Calu3 (cell line): ENCODE results near the gene CBL. TPM values are rescaled to one million over a fixed set of nuclear protein-coding genes. Genes with fewer than 3 reads are reported as not detected.

ENCODE experiments used
- BruUV-seq: library from RNA; stranded (reverse); fragments of 400-500 nt; replicated peaks from 2 replicates; lab custom pipeline; 2021; lab: Mats Ljungman, UMichigan
- CTCF ChIA-PET: fragments of 300-600 bp; sonication (Branson Sonifier 250); formaldehyde crosslinking; loops from one replicate; lab custom pipeline; 2022; ENCODE audit warnings: antibody characterized with exemption; lab: Charles Lee
- DNase-seq: peaks from one replicate; pipeline ENCODE4 v3.0.0; 2022
- H3K27ac Mint-ChIP-seq: one replicate; pipeline ENCODE4 v1.8.0; 2022; ENCODE audit warnings: mixed read lengths; ENCODE audit not compliant: unreplicated experiment
- H3K27me3 Mint-ChIP-seq: one replicate; pipeline ENCODE4 v1.8.0; 2022; ENCODE audit warnings: mixed read lengths; ENCODE audit not compliant: unreplicated experiment
- H3K36me3 Mint-ChIP-seq: one replicate; pipeline ENCODE4 v1.8.0; 2022; ENCODE audit warnings: mild to moderate bottlenecking, moderate library complexity, mixed read lengths; ENCODE audit not compliant: insufficient read depth, unreplicated experiment
- H3K4me1 Mint-ChIP-seq: one replicate; pipeline ENCODE4 v1.8.0; 2022; ENCODE audit warnings: mild to moderate bottlenecking, low read depth, mixed read lengths; ENCODE audit not compliant: unreplicated experiment
- H3K4me3 Mint-ChIP-seq: one replicate; pipeline ENCODE4 v1.8.0; 2022; ENCODE audit warnings: mild to moderate bottlenecking, low read depth, moderate library complexity, mixed read lengths; ENCODE audit not compliant: unreplicated experiment
- H3K9me3 Mint-ChIP-seq: one replicate; pipeline ENCODE4 v1.8.0; 2022; ENCODE audit warnings: low read depth, mixed read lengths; ENCODE audit not compliant: unreplicated experiment
- intact Hi-C: fragments of 100-400 bp; cut with micrococcal nuclease; formaldehyde crosslinking; loops from one replicate; pipeline ENCODE4 v1.10.0; 2022; ENCODE audit not compliant: unreplicated experiment
- total RNA-seq: library from RNA; stranded (reverse); gene quantifications from 2 replicates; pipeline ENCODE4 v1.2.3, GENCODE V29; 2022
- TF ChIP-seq, protein P1 (sequence below): fragments of 200-600 bp; IDR thresholded peaks from one replicate; pipeline ENCODE4 v1.8.0; 2022; ENCODE audit warnings: antibody characterized with exemption; ENCODE audit not compliant: unreplicated experiment

Gene CBL
- total RNA-seq, 1 experiment from 2014 or later: 15.9 TPM

DNA sequence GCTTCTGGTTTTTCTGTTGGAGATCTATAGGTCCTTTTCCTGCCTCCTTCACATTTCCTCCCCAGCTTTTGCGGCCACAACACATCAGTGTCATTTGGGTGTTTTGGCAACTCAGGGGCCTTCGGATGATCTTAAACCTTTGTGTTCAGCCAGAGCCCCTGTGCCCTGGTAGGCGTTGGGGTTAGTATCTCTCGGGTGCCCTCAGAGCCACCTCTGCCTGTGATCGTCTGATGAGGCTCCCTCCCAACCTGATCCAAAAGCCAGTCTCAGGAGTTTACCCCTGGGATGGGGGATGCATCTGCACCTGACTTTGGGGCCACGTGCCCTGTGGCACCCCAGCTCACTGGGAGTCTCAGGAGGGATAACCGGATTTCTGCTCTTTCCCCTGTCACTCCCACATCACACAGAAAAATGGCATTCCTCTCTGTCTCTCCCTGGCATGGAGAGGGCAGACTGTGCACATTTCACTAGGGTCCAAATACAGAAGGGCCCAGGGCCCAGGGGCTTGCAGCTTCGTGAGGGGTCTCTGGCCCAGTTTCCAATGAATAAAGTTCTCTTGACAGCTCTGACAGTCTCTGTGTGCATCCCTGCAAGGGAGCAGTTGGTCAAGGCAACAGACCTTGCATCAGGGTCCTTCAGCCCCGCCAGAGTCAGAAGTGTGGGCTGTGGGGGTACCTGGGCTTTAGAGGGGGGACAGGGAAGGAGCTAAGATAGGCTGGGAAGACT is 130.8 kb downstream of the CBL start:
- Mint-ChIP-seq H3K4me1 (peaks cover 8% of the 10 kb centered on the region), H3K9me3 (no peaks in the 10 kb centered on the region), H3K27me3 (peaks cover 17% of the 10 kb centered on the region), H3K27ac (peak overlapping the region; percentile 60), H3K4me3 (no peak overlapping the region), H3K36me3 (peaks cover 42% of the 10 kb centered on the region)
- no peak for DNase-seq
- CTCF ChIA-PET: no interaction called here
- intact Hi-C loops: no loop called here
- BruUV-seq: no TSS peak
- TF ChIP-seq, protein P1, sequence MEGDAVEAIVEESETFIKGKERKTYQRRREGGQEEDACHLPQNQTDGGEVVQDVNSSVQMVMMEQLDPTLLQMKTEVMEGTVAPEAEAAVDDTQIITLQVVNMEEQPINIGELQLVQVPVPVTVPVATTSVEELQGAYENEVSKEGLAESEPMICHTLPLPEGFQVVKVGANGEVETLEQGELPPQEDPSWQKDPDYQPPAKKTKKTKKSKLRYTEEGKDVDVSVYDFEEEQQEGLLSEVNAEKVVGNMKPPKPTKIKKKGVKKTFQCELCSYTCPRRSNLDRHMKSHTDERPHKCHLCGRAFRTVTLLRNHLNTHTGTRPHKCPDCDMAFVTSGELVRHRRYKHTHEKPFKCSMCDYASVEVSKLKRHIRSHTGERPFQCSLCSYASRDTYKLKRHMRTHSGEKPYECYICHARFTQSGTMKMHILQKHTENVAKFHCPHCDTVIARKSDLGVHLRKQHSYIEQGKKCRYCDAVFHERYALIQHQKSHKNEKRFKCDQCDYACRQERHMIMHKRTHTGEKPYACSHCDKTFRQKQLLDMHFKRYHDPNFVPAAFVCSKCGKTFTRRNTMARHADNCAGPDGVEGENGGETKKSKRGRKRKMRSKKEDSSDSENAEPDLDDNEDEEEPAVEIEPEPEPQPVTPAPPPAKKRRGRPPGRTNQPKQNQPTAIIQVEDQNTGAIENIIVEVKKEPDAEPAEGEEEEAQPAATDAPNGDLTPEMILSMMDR: no peak

DNA sequence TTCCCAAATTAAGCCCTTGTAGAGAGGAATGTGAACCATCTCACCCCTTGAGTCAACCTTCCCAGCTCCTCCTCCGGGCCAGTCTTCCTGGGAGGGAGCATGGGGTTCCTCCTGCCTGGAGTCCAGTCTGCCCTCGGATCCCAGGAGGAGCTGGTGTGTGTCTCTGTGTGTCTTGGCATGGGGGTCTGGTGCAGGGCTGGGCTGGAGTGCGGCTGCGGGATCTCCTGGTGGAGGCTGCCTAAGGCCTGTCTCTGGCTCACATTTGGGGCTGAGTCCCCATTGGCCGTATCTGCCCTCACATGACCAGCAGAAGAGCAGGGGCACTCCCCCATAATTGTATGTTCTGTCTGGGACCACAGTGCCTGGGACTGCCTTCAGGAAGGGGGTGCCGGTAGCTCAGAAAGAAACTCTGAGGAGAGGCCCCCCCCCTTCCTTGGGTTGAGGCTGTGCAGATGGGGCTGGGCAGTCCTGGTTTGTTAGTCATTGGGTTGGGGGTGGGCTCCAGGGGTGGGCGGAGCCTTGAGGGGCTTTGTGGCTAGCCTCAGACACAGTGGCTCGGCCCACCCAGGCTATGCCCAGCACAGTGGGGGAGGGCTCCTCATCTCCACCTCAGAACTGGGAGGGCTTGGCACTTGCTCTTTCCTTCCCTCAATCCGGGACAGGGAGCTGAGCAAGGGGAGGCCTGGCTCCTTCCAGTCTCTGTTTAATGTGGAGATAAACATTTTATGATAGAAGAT is 131.6 kb downstream of the CBL start:
- Mint-ChIP-seq H3K36me3 (peaks cover 40% of the 10 kb centered on the region), H3K9me3 (no peaks in the 10 kb centered on the region), H3K4me3 (no peak overlapping the region), H3K4me1 (peaks cover 8% of the 10 kb centered on the region), H3K27me3 (peaks cover 22% of the 10 kb centered on the region), H3K27ac (no peak overlapping the region)
- no peak for DNase-seq
- BruUV-seq: no TSS peak
- intact Hi-C loops: no loop called here
- TF ChIP-seq, protein P1: no peak
- CTCF ChIA-PET: interaction anchor here (0.6 to 2.7 kb wide), 16 partner anchors 10 to 238 kb away, joined by 3 to 14 read pairs (median 4); partner anchors contain the start of gene USP2

DNA sequence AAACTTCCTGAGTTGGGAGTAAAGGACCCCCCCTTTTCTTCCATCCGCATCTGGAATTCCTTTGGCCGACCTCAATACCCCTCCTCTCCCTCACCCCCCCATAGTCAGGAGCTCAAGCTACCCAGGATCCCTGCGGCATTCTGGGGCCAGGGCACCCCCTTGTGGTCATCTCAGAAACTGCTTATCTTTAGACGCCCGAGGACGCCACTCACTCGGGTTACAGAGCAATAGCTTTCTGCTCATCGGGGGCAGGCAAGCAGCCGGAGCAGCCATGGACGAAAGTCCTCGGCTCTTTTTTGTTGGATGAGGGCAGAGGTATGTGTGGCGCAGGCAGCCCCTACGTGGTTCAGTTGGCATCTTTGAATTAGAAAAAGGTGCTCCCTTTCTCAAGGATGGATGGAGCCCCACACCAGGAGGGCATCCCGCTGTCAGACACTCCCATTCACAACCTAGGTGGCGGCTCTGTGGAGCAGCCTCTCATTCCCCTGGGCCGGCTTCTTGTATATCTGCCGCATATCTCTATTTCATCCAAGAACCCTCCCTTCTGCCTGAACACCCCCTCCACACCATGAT is 132.3 kb downstream of the CBL start:
- H3K36me3 Mint-ChIP-seq: peaks cover 39% of the 10 kb centered on the region
- no TSS peak for BruUV-seq
- H3K9me3 Mint-ChIP-seq: no peaks in the 10 kb centered on the region
- CTCF ChIA-PET: interaction anchor here (0.6 to 2.7 kb wide), 19 partner anchors 10 to 304 kb away, joined by 3 to 14 read pairs (median 4); partner anchors contain the start of gene USP2
- H3K4me3 Mint-ChIP-seq: no peak overlapping the region
- no peak overlapping the region for H3K27ac Mint-ChIP-seq
- H3K27me3 Mint-ChIP-seq: peaks cover 29% of the 10 kb centered on the region
- intact Hi-C loops: no loop called here
- H3K4me1 Mint-ChIP-seq: peaks cover 8% of the 10 kb centered on the region
- DNase-seq: peak; percentile 74
- TF ChIP-seq, protein P1: peak; percentile 42

DNA sequence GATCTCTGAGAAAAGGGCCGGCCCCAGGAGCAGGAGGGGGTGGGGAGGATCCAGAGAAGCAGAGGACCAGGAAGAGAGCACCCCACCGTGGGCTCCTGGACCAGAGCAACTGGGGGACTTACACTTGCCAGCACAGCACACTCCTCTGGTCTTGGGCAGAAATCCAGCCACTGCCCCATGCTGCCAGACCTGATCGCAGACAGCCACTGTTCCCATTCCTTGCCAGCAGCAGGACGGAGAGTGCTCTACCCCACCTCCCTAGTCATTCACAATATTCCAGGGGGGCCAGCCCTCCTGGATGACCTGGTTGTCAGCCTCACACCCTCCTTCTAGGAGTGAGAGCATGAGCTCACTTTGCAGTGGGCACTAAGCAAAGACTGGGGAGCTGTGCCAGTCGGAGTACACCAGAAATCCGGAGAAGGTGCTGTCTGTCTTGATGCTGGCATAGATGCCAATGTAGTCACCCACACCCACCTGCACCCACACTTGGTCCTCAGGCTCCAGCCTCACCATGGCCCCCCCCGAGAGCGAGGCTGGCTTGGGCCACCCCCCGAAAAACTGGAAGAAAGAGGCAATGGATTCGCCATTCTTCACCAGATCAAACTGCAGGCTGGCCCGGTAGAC is 132.9 kb downstream of the CBL start:
- intact Hi-C loops: no loop called here
- peaks cover 32% of the 10 kb centered on the region for H3K36me3 Mint-ChIP-seq

More for the DNA sequence above, 132.9 kb downstream of the CBL start:
- TF ChIP-seq, protein P1: no peak
- no peak overlapping the region for H3K27ac Mint-ChIP-seq
- H3K4me3 Mint-ChIP-seq: peak overlapping the region; percentile 54
- CTCF ChIA-PET: interaction anchor here (0.7 to 2.7 kb wide), 10 partner anchors 9 to 235 kb away, joined by 3 to 14 read pairs (median 3); no protein-coding TSS in a partner anchor
- H3K4me1 Mint-ChIP-seq: peaks cover 8% of the 10 kb centered on the region
- H3K9me3 Mint-ChIP-seq: no peaks in the 10 kb centered on the region
- peaks cover 36% of the 10 kb centered on the region for H3K27me3 Mint-ChIP-seq
- BruUV-seq: no TSS peak
- no peak for DNase-seq
